Neural crest cell (in vitro differentiated cells): ENCODE results near the gene CAPN12. TPM values are rescaled to one million over a fixed set of nuclear protein-coding genes. Genes with fewer than 3 reads are reported as not detected.

Experiments used
- DNase-seq: peaks from one replicate; pipeline ENCODE4 v3.0.0; 2021; ENCODE audit warnings: low read depth, mixed read lengths, low spot score
- H3K27ac Mint-ChIP-seq: one replicate; pipeline ENCODE4 v1.8.0; 2021; ENCODE audit warnings: mild to moderate bottlenecking, mixed read lengths; ENCODE audit not compliant: unreplicated experiment
- H3K27me3 Mint-ChIP-seq: 2 replicates; pipeline ENCODE4 v1.8.0; 2021; ENCODE audit warnings: low read depth, mild to moderate bottlenecking, mixed read lengths
- H3K36me3 Mint-ChIP-seq: 2 replicates; pipeline ENCODE4 v1.8.0; 2021; ENCODE audit warnings: low read depth, mild to moderate bottlenecking, mixed read lengths
- H3K4me1 Mint-ChIP-seq: 2 replicates; pipeline ENCODE4 v1.8.0; 2021; ENCODE audit warnings: mixed read lengths
- H3K4me3 Mint-ChIP-seq: one replicate; pipeline ENCODE4 v1.8.0; 2021; ENCODE audit warnings: mild to moderate bottlenecking, mixed read lengths
- H3K9me3 Mint-ChIP-seq: 2 replicates; pipeline ENCODE4 v1.8.0; 2021; ENCODE audit warnings: mixed read lengths
- CTCF ChIP-seq: fragments of 200-600 bp; sonication (generic); conservative IDR thresholded peaks from 2 replicates; pipeline ENCODE4 v1.5.0; 2021; ENCODE audit warnings: antibody characterized with exemption, mild to moderate bottlenecking
- total RNA-seq: library from RNA; stranded (reverse); gene quantifications from 2 replicates; pipeline ENCODE4 v1.2.1, GENCODE V29; 2021

CAPN12 gene
- total RNA-seq, 1 donor from 2014 or later, result not detected

GRCh38 chr19:38728752-38729541 is 15.3 kb downstream of the CAPN12 start:
- H3K27me3 Mint-ChIP-seq, result no peaks in the 10 kb centered on the region
- no peak overlapping the region for H3K27ac Mint-ChIP-seq
- TF ChIP-seq CTCF, result no peak
- H3K36me3 Mint-ChIP-seq, result peaks cover 7% of the 10 kb centered on the region
- H3K4me3 Mint-ChIP-seq, result no peak overlapping the region
- DNase-seq, result no peak
- peaks cover 5% of the 10 kb centered on the region for H3K4me1 Mint-ChIP-seq
- no peaks in the 10 kb centered on the region for H3K9me3 Mint-ChIP-seq

- Mint-ChIP-seq H3K27ac (no peak overlapping the region), H3K27me3 (no peaks in the 10 kb centered on the region), H3K36me3 (peaks cover 7% of the 10 kb centered on the region), H3K4me1 (peaks cover 5% of the 10 kb centered on the region), H3K9me3 (no peaks in the 10 kb centered on the region), H3K4me3 (no peak overlapping the region)
- DNase-seq, result no peak
- TF ChIP-seq CTCF, result no peak
Observed at GRCh38 chr19:38727868-38728660, 16.2 kb downstream of the CAPN12 start.

- Mint-ChIP-seq H3K27ac (no peak overlapping the region), H3K4me1 (peaks cover 7% of the 10 kb centered on the region), H3K4me3 (no peak overlapping the region), H3K36me3 (peaks cover 7% of the 10 kb centered on the region), H3K27me3 (no peaks in the 10 kb centered on the region), H3K9me3 (no peaks in the 10 kb centered on the region)
- TF ChIP-seq CTCF, result no peak
- no peak for DNase-seq
Observed at GRCh38 chr19:38727306-38727867, 16.9 kb downstream of the CAPN12 start.

GRCh38 chr19:38726761-38727301 is 17.4 kb downstream of the CAPN12 start:
- no peak for TF ChIP-seq CTCF
- peaks cover 13% of the 10 kb centered on the region for H3K4me1 Mint-ChIP-seq
- H3K9me3 Mint-ChIP-seq, result no peaks in the 10 kb centered on the region
- H3K4me3 Mint-ChIP-seq, result no peak overlapping the region
- peaks cover 7% of the 10 kb centered on the region for H3K36me3 Mint-ChIP-seq
- no peak overlapping the region for H3K27ac Mint-ChIP-seq
- no peak for DNase-seq
- peaks cover 2% of the 10 kb centered on the region for H3K27me3 Mint-ChIP-seq

GRCh38 chr19:38726284-38726673 is 18.0 kb downstream of the CAPN12 start:
- DNase-seq, result no peak
- peak overlapping the region; percentile 78 for H3K27ac Mint-ChIP-seq
- H3K4me3 Mint-ChIP-seq, result peak overlapping the region; percentile 59
- TF ChIP-seq CTCF, result no peak
- peaks cover 5% of the 10 kb centered on the region for H3K36me3 Mint-ChIP-seq
- H3K9me3 Mint-ChIP-seq, result no peaks in the 10 kb centered on the region
- peaks cover 2% of the 10 kb centered on the region for H3K27me3 Mint-ChIP-seq
- H3K4me1 Mint-ChIP-seq, result peaks cover 18% of the 10 kb centered on the region
